MM.1S (cell line): ENCODE measurements around the gene SPRED3.

Source experiments
- EZH2 ChIP-seq: fragments of 300-600 bp; sonication (generic); optimal IDR thresholded peaks from 2 replicates; pipeline ENCODE3; 2017; ENCODE audit warnings: low read depth, mild to moderate bottlenecking, antibody characterized with exemption, low read length, mixed read lengths
- TF ChIP-seq, protein P1 (sequence below): fragments of 300-600 bp; sonication (generic); IDR thresholded peaks from 2 replicates; pipeline ENCODE4 v1.5.1; 2016; ENCODE audit warnings: antibody characterized with exemption, low read length, mixed read lengths

DNA sequence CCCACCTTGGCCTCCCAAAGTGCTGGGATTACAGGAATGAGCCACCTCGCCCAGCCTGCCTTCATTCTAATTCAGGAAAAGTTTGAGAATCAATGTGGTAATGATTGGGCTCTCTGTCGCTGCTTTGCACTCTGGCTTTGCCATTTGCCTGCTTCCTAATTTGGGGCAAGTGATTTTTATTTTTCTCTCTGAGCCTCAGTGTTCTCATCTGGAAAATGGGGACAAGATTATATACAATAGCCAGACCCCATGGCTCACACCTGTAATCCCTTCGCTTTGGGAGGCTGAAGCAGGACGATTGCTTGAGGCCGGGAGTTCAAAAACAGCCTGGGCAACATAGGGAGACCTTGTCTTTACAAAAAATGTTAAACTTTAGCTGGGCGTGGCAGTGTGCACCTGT is 48.8 kb downstream of the SPRED3 start:
- TF ChIP-seq, protein P1, sequence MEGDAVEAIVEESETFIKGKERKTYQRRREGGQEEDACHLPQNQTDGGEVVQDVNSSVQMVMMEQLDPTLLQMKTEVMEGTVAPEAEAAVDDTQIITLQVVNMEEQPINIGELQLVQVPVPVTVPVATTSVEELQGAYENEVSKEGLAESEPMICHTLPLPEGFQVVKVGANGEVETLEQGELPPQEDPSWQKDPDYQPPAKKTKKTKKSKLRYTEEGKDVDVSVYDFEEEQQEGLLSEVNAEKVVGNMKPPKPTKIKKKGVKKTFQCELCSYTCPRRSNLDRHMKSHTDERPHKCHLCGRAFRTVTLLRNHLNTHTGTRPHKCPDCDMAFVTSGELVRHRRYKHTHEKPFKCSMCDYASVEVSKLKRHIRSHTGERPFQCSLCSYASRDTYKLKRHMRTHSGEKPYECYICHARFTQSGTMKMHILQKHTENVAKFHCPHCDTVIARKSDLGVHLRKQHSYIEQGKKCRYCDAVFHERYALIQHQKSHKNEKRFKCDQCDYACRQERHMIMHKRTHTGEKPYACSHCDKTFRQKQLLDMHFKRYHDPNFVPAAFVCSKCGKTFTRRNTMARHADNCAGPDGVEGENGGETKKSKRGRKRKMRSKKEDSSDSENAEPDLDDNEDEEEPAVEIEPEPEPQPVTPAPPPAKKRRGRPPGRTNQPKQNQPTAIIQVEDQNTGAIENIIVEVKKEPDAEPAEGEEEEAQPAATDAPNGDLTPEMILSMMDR: no peak
- no peak for TF ChIP-seq EZH2
